Activated CD4-positive, alpha-beta T cell treated with anti-CD3 and anti-CD28 coated beads, Interleukin-2, Interleukin-4, amounts not matched to agents 100 ng/mL and 50 ng/mL, durations not matched to agents 16 hours and 8 hours (primary cell): ENCODE measurements around the gene ARMCX6.
A peak's percentile ranks its signal among the peaks of the same experiment; 100 is the strongest.
"Not testable (repeated sequence)": the region's sequence is repeated elsewhere in the genome, so short reads cannot be mapped to it uniquely, and the experiment has no call there.

Experiments used
- DNase-seq: peaks from one replicate; pipeline ENCODE4 v3.0.0-alpha.2; 2020; ENCODE audit warnings: low spot score

The ARMCX6 gene

DNA sequence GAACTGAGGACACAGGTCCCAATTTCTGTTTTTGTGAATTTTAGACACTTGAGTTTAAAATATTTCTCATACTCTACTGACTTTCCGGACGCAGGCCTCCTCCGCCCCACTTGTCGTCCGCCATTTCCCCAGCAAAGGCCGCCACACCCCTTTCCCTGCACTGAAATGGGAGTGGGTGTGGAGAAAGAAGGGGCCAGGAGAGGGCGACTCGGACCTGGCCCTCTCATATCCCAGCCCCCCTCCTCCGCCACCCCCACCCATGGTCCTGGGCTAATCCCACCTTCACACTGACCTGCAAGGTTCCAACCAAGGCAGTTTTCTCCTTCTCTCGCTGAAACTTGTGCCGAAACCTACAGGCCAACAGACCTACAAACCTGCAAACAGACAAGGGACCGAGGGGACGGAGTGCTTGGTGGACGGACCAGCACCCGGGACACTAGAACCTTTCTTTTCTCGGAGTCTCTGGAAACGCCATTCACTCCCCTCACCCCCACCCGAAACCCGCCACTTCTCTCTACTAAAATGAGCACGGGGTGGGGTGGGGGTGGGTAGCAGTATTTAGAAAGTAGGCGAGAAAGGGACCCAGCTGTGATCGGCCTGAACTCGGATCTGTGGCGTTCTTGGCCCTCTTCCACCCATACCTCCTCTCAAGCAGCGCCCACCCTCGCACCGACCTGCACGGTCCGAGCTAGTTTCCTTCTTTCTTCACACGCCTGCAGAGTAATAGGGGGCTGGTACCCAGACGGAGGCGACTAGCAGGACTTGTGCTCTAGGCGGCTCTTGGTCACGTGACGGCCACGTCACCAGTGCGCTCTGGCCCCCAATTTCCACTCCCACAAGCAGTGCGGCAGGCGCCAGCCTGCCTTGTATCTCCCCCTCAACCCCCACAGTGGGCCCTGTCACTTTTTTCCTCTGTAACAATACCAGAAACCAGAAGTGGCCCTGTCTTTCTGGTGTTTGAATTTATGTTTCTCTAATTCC is at the start of gene ARMCX6:
Gene ARMCX6 (minus strand): TSS at position 790 of the 981 bp plus-strand sequence. CDS start 1,380 bp downstream, outside the sequence.
- peak; percentile 67 for DNase-seq

DNA sequence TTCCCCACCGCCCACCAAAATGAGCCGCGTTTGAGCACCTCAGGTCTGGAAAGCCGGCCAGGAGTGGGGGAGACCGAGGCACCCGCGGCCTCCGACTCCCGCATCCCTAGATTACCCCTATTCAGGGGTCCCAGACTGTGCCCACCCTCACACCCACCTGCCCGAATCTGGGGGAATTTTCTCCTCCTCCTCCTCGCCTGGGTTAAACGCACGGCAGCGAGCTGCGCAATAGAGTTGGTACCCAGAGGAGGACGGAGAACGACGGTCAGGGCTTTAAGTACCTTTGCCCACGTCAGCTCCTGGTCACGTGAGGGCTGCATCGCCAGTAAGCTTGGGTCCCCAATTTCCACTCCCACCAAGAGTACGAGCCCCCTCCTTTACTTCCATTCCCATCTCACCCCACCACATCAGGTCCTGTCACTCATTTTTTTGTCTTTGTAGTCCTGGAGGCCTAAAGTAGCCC is 41.8 kb upstream of the ARMCX6 start, which contains the start of gene ARMCX2:
Gene ARMCX2 (minus strand): TSS at position 250 of the 463 bp plus-strand sequence. CDS start 2,262 bp downstream, outside the sequence.
- no peak for DNase-seq

- DNase-seq: peak; percentile 41
Observed at GRCh38 chrX:101658661-101659491, 41.1 kb upstream of the ARMCX6 start.

DNA sequence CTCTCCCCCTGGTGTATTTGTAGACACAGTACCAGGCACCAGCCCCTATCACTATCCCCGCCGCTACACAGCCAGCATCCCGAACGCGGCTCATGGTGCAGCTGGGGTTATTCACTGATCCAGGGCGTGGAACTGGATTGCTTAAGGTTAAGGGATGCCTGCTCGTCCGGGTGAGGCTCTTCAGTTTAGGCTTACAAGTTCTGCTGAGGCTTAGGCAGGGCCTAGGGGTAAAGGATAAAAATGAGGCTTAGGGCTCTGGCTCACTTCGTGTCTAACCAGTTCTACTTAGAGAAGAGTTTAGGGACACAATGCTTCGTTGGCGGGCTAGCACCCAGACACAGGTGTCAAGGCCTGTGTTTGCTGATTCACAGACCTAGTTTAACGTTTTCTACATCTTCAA is 39.7 kb upstream of the ARMCX6 start:
- DNase-seq: no peak

DNA sequence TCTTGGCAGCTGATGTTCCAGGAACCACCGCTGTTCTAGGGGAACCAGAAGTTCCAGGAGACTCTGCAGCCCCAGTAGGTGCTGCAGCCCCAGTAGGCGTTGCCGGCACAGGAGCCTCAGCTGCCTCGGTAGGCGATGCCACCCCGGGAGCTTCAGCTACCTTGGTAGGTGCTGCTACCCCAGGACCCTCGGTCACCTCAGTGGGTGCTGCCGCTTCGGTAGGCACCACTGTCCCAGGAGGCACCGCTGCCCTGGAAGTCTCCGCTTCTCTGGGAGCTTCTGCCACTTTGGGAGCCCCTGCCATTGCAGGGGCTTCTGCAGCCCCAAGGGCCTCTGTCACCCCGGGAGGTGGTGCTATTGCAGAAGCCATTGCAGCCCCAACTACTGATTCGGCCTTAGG is 39.0 kb upstream of the ARMCX6 start:
- DNase-seq: no peak

DNA sequence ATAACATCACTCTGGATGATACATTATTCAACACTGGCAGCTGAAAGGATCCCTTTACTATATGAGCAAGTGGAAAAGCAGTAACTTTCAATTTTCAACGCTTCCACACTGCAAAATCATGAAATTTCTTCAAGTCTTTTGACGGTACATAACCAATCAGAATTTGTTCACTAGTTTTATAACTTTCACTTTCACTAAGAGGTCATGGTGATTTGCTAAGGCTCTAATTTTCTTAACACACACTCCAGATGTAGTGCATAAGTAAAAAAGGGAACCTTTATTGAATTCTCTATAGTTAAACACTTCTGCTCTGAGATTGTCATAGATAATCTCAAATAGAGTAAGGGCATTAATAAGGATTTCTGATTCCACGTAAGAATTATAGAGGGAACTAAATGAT is 37.7 kb upstream of the ARMCX6 start:
- no peak for DNase-seq

- not testable (repeated sequence) for DNase-seq
Observed at GRCh38 chrX:101647716-101648115, 29.9 kb upstream of the ARMCX6 start.

- no peak for DNase-seq
Observed at GRCh38 chrX:101642093-101642492, 24.3 kb upstream of the ARMCX6 start.

DNA sequence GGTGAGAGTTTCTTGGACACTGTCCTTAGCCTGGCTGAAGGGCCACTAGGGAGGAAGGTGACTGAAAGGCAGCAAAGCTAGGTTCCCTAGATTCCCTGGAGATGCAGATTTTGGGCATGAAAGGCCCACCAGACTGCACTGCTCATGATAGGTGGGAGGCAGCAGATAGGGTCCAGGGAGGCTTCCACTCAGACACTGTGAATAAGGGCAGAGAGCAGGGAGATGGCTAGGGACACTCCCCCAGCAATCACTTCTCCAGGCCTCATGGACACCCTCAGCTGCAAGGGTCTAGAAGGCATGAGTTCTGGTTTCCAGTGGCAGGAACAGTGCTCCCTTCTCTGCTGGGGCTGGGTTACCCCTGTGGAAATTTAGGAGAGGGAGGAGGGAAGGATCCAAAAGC is 21.8 kb upstream of the ARMCX6 start:
- DNase-seq: no peak

DNA sequence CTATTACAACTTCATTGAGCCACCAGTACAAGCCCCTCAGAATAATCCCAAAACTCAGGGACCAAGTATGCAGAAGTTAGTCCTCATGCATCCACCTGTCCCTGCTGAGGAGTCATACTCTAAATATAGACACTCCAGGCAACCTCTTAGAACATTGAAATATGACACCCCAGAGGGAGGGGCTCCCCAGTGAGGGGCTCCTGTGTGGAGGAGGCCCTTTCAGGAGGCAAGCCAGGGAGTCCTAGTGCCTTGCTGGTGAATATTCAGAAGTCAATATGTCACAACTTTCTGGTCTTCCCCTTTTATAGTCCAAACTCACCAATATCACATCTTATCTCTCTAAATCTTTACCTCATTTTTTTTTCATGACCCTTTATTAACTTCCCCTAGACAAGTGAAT is 1.6 kb upstream of the ARMCX6 start:
- DNase-seq: no peak

GRCh38 chrX:101605728-101606127 is 12.1 kb downstream of the ARMCX6 start:
- DNase-seq: no peak

DNA sequence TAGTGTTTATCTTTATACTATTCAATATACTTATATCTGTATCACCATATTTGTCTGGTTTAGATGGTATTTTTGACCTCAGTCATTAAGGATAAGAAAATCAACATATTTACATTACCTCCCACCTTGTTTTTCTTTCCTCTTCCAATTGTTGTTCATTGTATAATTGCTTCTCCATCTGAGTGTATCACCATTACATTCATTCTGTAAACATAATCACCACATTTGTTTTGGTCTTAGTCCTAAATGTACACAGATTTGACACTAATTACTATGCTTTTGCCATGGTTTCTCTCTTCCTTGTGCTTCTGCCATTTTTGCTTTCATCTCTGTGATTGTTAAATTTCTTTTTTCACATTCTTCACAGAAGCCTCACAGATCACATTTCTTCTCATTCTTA is 12.7 kb downstream of the ARMCX6 start:
- no peak for DNase-seq

- no peak for DNase-seq
Observed at GRCh38 chrX:101602077-101602476, 15.7 kb downstream of the ARMCX6 start.

DNA sequence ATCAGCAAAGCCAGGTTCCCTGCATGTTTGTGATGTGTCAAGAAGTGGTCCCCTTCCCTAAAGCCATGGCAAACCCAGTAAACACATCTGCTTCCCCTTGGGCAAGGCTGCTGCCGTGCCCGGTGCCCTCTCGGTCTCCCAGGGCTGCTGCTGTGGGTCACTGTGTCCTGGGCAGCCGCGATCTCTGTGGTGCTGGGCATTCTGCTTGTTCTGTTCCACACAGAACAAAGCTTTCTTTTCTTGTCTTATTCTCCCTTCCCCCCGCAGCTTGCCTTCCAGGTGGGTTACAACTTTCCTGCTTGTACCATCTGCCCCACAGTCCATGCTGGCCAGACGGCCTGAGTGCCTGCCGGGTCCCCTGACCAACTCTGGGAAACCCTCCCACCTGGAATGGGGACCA is 18.2 kb downstream of the ARMCX6 start:
- not testable (repeated sequence) for DNase-seq

GRCh38 chrX:101595739-101596419 is 21.9 kb downstream of the ARMCX6 start:
- DNase-seq: peak; percentile 50
